ENCODE measurements around the gene CNGA3.

GRCh38 chr2:98297817-98298682 lies 48.2 kb upstream of the CNGA3 start:
- TF ChIP-seq, protein P1, sequence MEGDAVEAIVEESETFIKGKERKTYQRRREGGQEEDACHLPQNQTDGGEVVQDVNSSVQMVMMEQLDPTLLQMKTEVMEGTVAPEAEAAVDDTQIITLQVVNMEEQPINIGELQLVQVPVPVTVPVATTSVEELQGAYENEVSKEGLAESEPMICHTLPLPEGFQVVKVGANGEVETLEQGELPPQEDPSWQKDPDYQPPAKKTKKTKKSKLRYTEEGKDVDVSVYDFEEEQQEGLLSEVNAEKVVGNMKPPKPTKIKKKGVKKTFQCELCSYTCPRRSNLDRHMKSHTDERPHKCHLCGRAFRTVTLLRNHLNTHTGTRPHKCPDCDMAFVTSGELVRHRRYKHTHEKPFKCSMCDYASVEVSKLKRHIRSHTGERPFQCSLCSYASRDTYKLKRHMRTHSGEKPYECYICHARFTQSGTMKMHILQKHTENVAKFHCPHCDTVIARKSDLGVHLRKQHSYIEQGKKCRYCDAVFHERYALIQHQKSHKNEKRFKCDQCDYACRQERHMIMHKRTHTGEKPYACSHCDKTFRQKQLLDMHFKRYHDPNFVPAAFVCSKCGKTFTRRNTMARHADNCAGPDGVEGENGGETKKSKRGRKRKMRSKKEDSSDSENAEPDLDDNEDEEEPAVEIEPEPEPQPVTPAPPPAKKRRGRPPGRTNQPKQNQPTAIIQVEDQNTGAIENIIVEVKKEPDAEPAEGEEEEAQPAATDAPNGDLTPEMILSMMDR (IDR thresholded peaks at IDR 0.05 in 4 of 5, conservative IDR thresholded peaks at IDR 0.05 in 1 of 5): no peak
- TF ChIP-seq POLR2A (IDR thresholded peaks at IDR 0.05): no peak

Measured in gastrocnemius medialis (tissue), 4 donors.